CD14-positive monocyte (primary cell): ENCODE results near the gene DAGLA. TPM values are rescaled to one million over a fixed set of nuclear protein-coding genes. Genes with fewer than 3 reads are reported as not detected.

Source experiments
- DNase-seq, 3 donors: peaks; one replicate each; pipeline ENCODE4 v3.0.0-alpha.2; 2011 to 2022
- H2AFZ ChIP-seq: 2 replicates; pipeline ENCODE4 v1.6.0; 2012; ENCODE audit warnings: mild to moderate bottlenecking, low read depth, low read length, inconsistent platforms; ENCODE audit not compliant: insufficient read depth, poor library complexity, severe bottlenecking
- H3K27ac ChIP-seq, 2 donors: 1 replicate in 1 of 2; 2 replicates in 1 of 2; pipeline ENCODE4 v1.5.1; 2012 to 2013; ENCODE audit warnings: low read length in 2 of 2, control low read depth in 1 of 2, inconsistent platforms in 1 of 2, low read depth in 1 of 2, mild to moderate bottlenecking in 1 of 2
- H3K27me3 ChIP-seq, 2 donors: one replicate each; pipeline versions ENCODE4 v1.6.0 to v1.6.1; 2011 to 2013; ENCODE audit warnings: low read length in 2 of 2; ENCODE audit not compliant: control insufficient read depth in 2 of 2, insufficient read depth in 2 of 2
- H3K36me3 ChIP-seq, 2 donors: replicated peaks in 1 of 2; 1 replicate in 1 of 2; 2 replicates in 1 of 2; pipeline versions ENCODE4 v1.5.1 to v1.6.1; 2012 to 2013; ENCODE audit warnings: low read length in 2 of 2, control low read depth in 1 of 2, inconsistent platforms in 1 of 2, mild to moderate bottlenecking in 1 of 2; ENCODE audit not compliant: insufficient read depth in 2 of 2, control insufficient read depth in 1 of 2
- H3K4me1 ChIP-seq, 2 donors: 1 replicate in 1 of 2; 2 replicates in 1 of 2; pipeline versions ENCODE4 v1.5.1 to v1.6.1; 2012 to 2013; ENCODE audit warnings: low read length in 2 of 2, control low read depth in 1 of 2, inconsistent platforms in 1 of 2, mild to moderate bottlenecking in 1 of 2, moderate library complexity in 1 of 2; ENCODE audit not compliant: insufficient read depth in 2 of 2, control insufficient read depth in 1 of 2
- H3K4me2 ChIP-seq: replicated peaks from 2 replicates; pipeline ENCODE3; 2012; ENCODE audit warnings: low read length, moderate library complexity, mild to moderate bottlenecking; ENCODE audit not compliant: poor library complexity, severe bottlenecking; ENCODE audit errors: extremely low read depth
- H3K4me3 ChIP-seq, 3 experiments: fragments of 200-600 bp in 1 of 3; sonication (generic) in 1 of 3; replicated peaks in 1 of 3; 1 replicate in 2 of 3; 2 replicates in 1 of 3; pipeline ENCODE4 v1.5.1; 2011 to 2013; ENCODE audit warnings: low read length in 3 of 3, mild to moderate bottlenecking in 3 of 3, control low read depth in 2 of 3, low read depth in 2 of 3, inconsistent platforms in 1 of 3, moderate library complexity in 1 of 3
- H3K79me2 ChIP-seq: 2 replicates; pipeline ENCODE4 v1.6.0; 2012; ENCODE audit warnings: mild to moderate bottlenecking, control low read depth, inconsistent platforms, low read length, moderate library complexity; ENCODE audit not compliant: insufficient read depth
- H3K9ac ChIP-seq: 2 replicates; pipeline ENCODE4 v1.6.0; 2017; ENCODE audit warnings: low read length, mild to moderate bottlenecking; ENCODE audit not compliant: insufficient read depth, poor library complexity, severe bottlenecking
- H3K9me3 ChIP-seq, 2 donors: replicated peaks in 1 of 2; 1 replicate in 1 of 2; 2 replicates in 1 of 2; pipeline versions ENCODE4 v1.5.1 to v1.6.1; 2012 to 2013; ENCODE audit warnings: low read length in 2 of 2, control low read depth in 1 of 2; ENCODE audit not compliant: control insufficient read depth in 1 of 2, insufficient read depth in 1 of 2
- H4K20me1 ChIP-seq: 2 replicates; pipeline ENCODE4 v1.6.0; 2012; ENCODE audit warnings: mild to moderate bottlenecking, low read length, control low read depth, moderate library complexity; ENCODE audit not compliant: insufficient read depth
- H3K27ac Mint-ChIP-seq, 7 donors: one replicate each; pipeline ENCODE4 v1.8.0; 2020; ENCODE audit warnings: mild to moderate bottlenecking in 7 of 7, mixed read lengths in 7 of 7, moderate library complexity in 6 of 7, inconsistent platforms in 2 of 7
- H3K27me3 Mint-ChIP-seq, 3 donors: one replicate each; pipeline ENCODE4 v1.8.0; 2021 to 2022; ENCODE audit warnings: low read depth in 3 of 3, mild to moderate bottlenecking in 3 of 3, mixed read lengths in 3 of 3, moderate library complexity in 3 of 3, inconsistent platforms in 1 of 3
- H3K36me3 Mint-ChIP-seq, 2 donors: one replicate each; pipeline ENCODE4 v1.8.0; 2020; ENCODE audit warnings: mixed read lengths in 2 of 2, inconsistent platforms in 1 of 2, mild to moderate bottlenecking in 1 of 2
- H3K4me1 Mint-ChIP-seq: one replicate; pipeline ENCODE4 v1.8.0; 2020; ENCODE audit warnings: mild to moderate bottlenecking, mixed read lengths
- H3K4me3 Mint-ChIP-seq, 2 donors: one replicate each; pipeline ENCODE4 v1.8.0; 2020; ENCODE audit warnings: mild to moderate bottlenecking in 2 of 2, mixed read lengths in 2 of 2, moderate library complexity in 1 of 2
- H3K9me3 Mint-ChIP-seq, 7 donors: one replicate each; pipeline ENCODE4 v1.8.0; 2020 to 2022; ENCODE audit warnings: mixed read lengths in 7 of 7, mild to moderate bottlenecking in 6 of 7, moderate library complexity in 6 of 7, inconsistent platforms in 2 of 7
- WGBS: methylation state at CpG from one replicate; pipeline ENCODE4 v1.1.5; 2013; ENCODE audit warnings: missing lambda C conversion rate; ENCODE audit not compliant: insufficient coverage; 5-methylcytosine and 5-hydroxymethylcytosine counted together
- intact Hi-C, 2 donors: fragments of 100-400 bp; cut with micrococcal nuclease; formaldehyde crosslinking; loops; one replicate each; pipeline versions ENCODE4 v1.15.0 to v1.15.1; 2023
- polyA plus RNA-seq, 3 donors: library from polyadenylated mRNA; depleted of rRNA in 1 of 3; unstranded in 2 of 3; stranded (reverse) in 1 of 3; fragments of 300-500 nt in 2 of 3; fragments of >200 nt in 1 of 3; fragmentation: Illumina TruSeq in 2 of 3; gene quantifications; 1 replicate in 2 of 3; 2 replicates in 1 of 3; pipeline ENCODE4 v1.2.3, GENCODE V29; 2012 to 2021
- TF ChIP-seq, protein P1 (sequence below): fragments of 200-600 bp; IDR thresholded peaks from one replicate; pipeline ENCODE4 v1.8.0; 2022; ENCODE audit warnings: antibody characterized with exemption, mild to moderate bottlenecking

The DAGLA gene
- polyA plus RNA-seq, 3 donors: 0.16 to 6.7 (median 0.73) TPM

DNA sequence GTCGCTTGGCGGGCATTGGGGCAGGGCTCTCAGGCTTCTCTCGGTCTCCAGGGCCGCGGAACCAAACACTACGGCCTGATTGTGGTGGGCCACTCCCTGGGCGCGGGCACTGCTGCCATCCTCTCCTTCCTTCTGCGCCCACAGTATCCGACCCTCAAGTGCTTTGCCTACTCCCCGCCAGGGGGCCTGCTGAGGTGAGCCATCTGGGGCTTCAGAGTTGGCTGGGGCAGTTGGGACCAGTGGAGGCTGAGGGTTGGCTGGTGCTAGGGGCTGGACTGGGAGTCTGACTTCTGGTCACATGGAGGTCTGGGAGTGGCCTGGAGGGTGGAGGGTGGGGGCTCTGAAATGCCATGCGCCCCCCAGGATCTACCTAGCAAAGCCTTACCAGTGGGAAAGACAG is 56.9 kb downstream of the DAGLA start:
- H3K27ac Mint-ChIP-seq: no peak overlapping the region
- Histone ChIP-seq H2AFZ (no peak overlapping the region), H3K27me3 (no peaks in the 10 kb centered on the region), H3K79me2 (no peaks in the 10 kb centered on the region), H3K27ac (no peak overlapping the region), H3K9me3 (no peaks in the 10 kb centered on the region), H3K9ac (no peak overlapping the region), H3K4me2 (no peak overlapping the region), H3K4me3 (no peak overlapping the region), H4K20me1 (no peaks in the 10 kb centered on the region), H3K4me1 (peaks cover 2 to 7% of the 10 kb centered on the region in 2 donors), H3K36me3 (peaks cover 21 to 36% of the 10 kb centered on the region in 2 donors)
- no peak overlapping the region for H3K4me3 Mint-ChIP-seq
- H3K4me1 Mint-ChIP-seq: peaks cover 12% of the 10 kb centered on the region
- H3K27me3 Mint-ChIP-seq: peaks cover 0 to 2% (median 1%) of the 10 kb centered on the region in 3 donors
- peaks cover 30 to 41% of the 10 kb centered on the region in 2 donors for H3K36me3 Mint-ChIP-seq
- TF ChIP-seq, protein P1, sequence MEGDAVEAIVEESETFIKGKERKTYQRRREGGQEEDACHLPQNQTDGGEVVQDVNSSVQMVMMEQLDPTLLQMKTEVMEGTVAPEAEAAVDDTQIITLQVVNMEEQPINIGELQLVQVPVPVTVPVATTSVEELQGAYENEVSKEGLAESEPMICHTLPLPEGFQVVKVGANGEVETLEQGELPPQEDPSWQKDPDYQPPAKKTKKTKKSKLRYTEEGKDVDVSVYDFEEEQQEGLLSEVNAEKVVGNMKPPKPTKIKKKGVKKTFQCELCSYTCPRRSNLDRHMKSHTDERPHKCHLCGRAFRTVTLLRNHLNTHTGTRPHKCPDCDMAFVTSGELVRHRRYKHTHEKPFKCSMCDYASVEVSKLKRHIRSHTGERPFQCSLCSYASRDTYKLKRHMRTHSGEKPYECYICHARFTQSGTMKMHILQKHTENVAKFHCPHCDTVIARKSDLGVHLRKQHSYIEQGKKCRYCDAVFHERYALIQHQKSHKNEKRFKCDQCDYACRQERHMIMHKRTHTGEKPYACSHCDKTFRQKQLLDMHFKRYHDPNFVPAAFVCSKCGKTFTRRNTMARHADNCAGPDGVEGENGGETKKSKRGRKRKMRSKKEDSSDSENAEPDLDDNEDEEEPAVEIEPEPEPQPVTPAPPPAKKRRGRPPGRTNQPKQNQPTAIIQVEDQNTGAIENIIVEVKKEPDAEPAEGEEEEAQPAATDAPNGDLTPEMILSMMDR: no peak
- intact Hi-C loops: no loop called here
- peaks cover 0 to 2% (median 0%) of the 10 kb centered on the region in 7 donors for H3K9me3 Mint-ChIP-seq
- WGBS: 90% methylated on average over 8 of the region's 12 CpGs
- no peak for DNase-seq

DNA sequence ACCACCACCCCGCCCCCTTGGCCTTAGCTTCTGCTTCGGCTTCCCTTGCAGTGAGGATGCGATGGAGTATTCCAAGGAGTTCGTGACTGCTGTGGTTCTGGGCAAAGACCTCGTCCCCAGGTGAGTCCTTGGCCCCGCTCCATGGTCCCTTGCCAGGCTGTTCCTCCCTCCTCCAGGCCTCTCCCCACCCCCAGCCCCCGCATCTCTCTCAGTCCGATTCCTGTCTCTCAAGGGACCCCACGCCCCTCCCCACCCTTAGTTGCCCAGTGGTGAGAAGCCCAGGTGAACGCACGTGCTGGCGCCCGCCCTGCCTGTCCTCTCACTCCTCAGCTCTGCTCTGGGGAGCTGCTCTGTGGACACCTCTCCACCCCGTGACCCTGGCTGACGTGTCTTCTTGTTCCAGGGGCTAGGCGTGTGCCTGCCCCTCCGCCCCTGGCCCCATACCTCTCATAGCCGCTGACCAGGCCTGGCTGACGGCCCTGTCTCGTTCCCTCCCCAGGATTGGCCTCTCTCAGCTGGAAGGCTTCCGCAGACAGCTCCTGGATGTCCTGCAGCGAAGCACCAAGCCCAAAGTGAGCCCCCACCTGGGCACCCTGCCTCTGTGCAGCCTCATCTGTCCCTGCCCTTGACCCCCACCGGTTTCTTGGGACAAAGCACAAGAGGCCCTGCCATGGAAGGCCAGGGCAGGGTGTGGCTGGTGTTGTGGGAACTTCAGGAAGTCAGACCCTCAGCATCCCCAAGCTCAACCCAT is 57.6 kb downstream of the DAGLA start:
- no peaks in the 10 kb centered on the region for H3K27me3 ChIP-seq
- H3K4me1 ChIP-seq: peaks cover 8 to 14% of the 10 kb centered on the region in 2 donors
- TF ChIP-seq, protein P1: no peak
- peaks cover 18% of the 10 kb centered on the region for H3K4me1 Mint-ChIP-seq
- no peak overlapping the region for H3K9ac ChIP-seq
- no peak overlapping the region for H3K4me3 ChIP-seq
- H2AFZ ChIP-seq: no peak overlapping the region
- H4K20me1 ChIP-seq: no peaks in the 10 kb centered on the region
- H3K4me2 ChIP-seq: no peak overlapping the region
- DNase-seq: no peak
- H3K36me3 Mint-ChIP-seq: peaks cover 30 to 41% of the 10 kb centered on the region in 2 donors
- WGBS: 89% methylated on average over 18 of the region's 23 CpGs
- intact Hi-C loops: no loop called here
- H3K36me3 ChIP-seq: peaks cover 21 to 36% of the 10 kb centered on the region in 2 donors
- H3K27ac Mint-ChIP-seq: peak overlapping the region in 1 of 7 donors; percentile 37
- H3K27ac ChIP-seq: no peak overlapping the region
- no peaks in the 10 kb centered on the region for H3K9me3 ChIP-seq
- H3K9me3 Mint-ChIP-seq: no peaks in the 10 kb centered on the region
- H3K27me3 Mint-ChIP-seq: peaks cover 0 to 2% (median 1%) of the 10 kb centered on the region in 3 donors
- H3K4me3 Mint-ChIP-seq: no peak overlapping the region
- H3K79me2 ChIP-seq: no peaks in the 10 kb centered on the region
